K562 (cell line): ENCODE measurements around the gene SAP30BP.

Experiments
- GABPA ChIP-seq: fragments of 200-800 bp; sonication (Bioruptor generic); conservative IDR thresholded peaks from 2 replicates; pipeline ENCODE4 v1.6.1; 2016; ENCODE audit warnings: low read depth, missing genetic modification characterization, missing compliant biosample characterization
- KAT8 ChIP-seq: fragments of 450-650 bp; IDR thresholded peaks from 2 replicates; pipeline ENCODE4 v1.6.1; 2016; ENCODE audit warnings: low read depth, mild to moderate bottlenecking
- NCOA1 ChIP-seq: fragments of 450-650 bp; IDR thresholded peaks from 2 replicates; pipeline ENCODE4 v1.6.1; 2016; ENCODE audit warnings: low read depth
- NRF1 ChIP-seq, 2 experiments: fragments of 450-650 bp; IDR thresholded peaks in 1 of 2; conservative IDR thresholded peaks in 1 of 2; 2 replicates each; pipeline ENCODE4 v1.6.1; 2014; ENCODE audit warnings: mild to moderate bottlenecking in 2 of 2
- PHF8 ChIP-seq: fragments of 200-600 bp; sonication (generic); IDR thresholded peaks from 2 replicates; pipeline ENCODE4 v1.6.1; 2012; ENCODE audit warnings: mixed run types, mild to moderate bottlenecking, inconsistent platforms, low read length, moderate library complexity, borderline replicate concordance
- PHTF2 ChIP-seq: fragments of 250-450 bp; sonication (Bioruptor Pico); IDR thresholded peaks from 2 replicates; pipeline ENCODE4 v1.5.0; 2021; ENCODE audit warnings: mild to moderate bottlenecking
- POLR2A ChIP-seq: fragments of 450-650 bp; conservative IDR thresholded peaks from 2 replicates; pipeline ENCODE4 v1.6.1; 2016
- RCOR1 ChIP-seq, 2 experiments: IDR thresholded peaks; 2 replicates each; pipeline ENCODE4 v1.6.1; 2012; ENCODE audit warnings: low read depth in 2 of 2, low read length in 2 of 2, borderline replicate concordance in 1 of 2, improper control_type of control experiment in 1 of 2
- ZEB2 ChIP-seq: fragments of 450-650 bp; IDR thresholded peaks from 2 replicates; pipeline ENCODE4 v1.6.1; 2016
- TF ChIP-seq, protein P1 (sequence below), 2 experiments: fragments of 450-650 bp; IDR thresholded peaks; 2 replicates each; pipeline ENCODE4 v1.6.1; 2018; ENCODE audit warnings: mild to moderate bottlenecking in 2 of 2, low read depth in 1 of 2; ENCODE audit not compliant: partially characterized antibody in 2 of 2
- TF ChIP-seq, protein P2 (sequence below), 3 experiments: IDR thresholded peaks in 2 of 3; conservative IDR thresholded peaks in 1 of 3; 2 replicates each; pipeline ENCODE4 v1.5.1; 2011 to 2012; ENCODE audit warnings: low read length in 3 of 3, mild to moderate bottlenecking in 3 of 3, control low read depth in 2 of 3, improper control_type of control experiment in 1 of 3, inconsistent platforms in 1 of 3, low read depth in 1 of 3, mixed read lengths in 1 of 3, moderate library complexity in 1 of 3; ENCODE audit not compliant: insufficient read depth in 2 of 3
- TF ChIP-seq, protein P3 (sequence below), 2 experiments: fragments of 450-650 bp in 1 of 2; IDR thresholded peaks; 2 replicates each; pipeline ENCODE4 v1.6.1; 2011 to 2017; ENCODE audit warnings: low read depth in 2 of 2, antibody characterized with exemption in 1 of 2, borderline replicate concordance in 1 of 2, low read length in 1 of 2, mild to moderate bottlenecking in 1 of 2, mixed read lengths in 1 of 2; ENCODE audit not compliant: control insufficient read depth in 1 of 2
- TF ChIP-seq, protein P4 (sequence below): fragments of 250-450 bp; sonication (Bioruptor Pico); IDR thresholded peaks from 2 replicates; pipeline ENCODE4 v1.4.0; 2020; ENCODE audit warnings: mild to moderate bottlenecking

DNA sequence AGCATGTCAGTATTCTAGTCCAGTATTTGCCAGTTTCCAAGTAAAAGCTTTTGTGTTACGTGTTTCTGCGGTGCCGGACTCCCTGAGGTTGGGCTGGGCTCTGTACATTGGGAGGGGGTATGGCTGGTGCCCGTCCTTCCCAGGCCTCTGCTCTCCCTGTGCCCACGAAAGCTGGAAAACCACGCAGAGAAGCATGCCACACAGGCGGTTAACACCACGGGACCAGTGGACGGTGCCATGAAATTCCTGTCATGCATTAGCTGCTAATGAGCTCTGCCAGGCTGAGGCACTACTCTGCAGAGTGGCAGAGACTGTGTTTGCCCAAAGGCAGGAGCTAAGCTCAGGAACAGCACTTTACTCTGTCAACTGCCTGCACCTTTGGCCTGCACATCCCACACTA, 25.8 kb upstream of the SAP30BP start:
- TF ChIP-seq, protein P1, sequence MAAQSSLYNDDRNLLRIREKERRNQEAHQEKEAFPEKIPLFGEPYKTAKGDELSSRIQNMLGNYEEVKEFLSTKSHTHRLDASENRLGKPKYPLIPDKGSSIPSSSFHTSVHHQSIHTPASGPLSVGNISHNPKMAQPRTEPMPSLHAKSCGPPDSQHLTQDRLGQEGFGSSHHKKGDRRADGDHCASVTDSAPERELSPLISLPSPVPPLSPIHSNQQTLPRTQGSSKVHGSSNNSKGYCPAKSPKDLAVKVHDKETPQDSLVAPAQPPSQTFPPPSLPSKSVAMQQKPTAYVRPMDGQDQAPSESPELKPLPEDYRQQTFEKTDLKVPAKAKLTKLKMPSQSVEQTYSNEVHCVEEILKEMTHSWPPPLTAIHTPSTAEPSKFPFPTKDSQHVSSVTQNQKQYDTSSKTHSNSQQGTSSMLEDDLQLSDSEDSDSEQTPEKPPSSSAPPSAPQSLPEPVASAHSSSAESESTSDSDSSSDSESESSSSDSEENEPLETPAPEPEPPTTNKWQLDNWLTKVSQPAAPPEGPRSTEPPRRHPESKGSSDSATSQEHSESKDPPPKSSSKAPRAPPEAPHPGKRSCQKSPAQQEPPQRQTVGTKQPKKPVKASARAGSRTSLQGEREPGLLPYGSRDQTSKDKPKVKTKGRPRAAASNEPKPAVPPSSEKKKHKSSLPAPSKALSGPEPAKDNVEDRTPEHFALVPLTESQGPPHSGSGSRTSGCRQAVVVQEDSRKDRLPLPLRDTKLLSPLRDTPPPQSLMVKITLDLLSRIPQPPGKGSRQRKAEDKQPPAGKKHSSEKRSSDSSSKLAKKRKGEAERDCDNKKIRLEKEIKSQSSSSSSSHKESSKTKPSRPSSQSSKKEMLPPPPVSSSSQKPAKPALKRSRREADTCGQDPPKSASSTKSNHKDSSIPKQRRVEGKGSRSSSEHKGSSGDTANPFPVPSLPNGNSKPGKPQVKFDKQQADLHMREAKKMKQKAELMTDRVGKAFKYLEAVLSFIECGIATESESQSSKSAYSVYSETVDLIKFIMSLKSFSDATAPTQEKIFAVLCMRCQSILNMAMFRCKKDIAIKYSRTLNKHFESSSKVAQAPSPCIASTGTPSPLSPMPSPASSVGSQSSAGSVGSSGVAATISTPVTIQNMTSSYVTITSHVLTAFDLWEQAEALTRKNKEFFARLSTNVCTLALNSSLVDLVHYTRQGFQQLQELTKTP (IDR thresholded peaks at IDR 0.05; ENCODE audit: low read depth in 1 of 2, partially characterized antibody in 2 of 2): no peak
- TF ChIP-seq NRF1 (conservative IDR thresholded peaks at IDR 0.05 in 1 of 2, IDR thresholded peaks at IDR 0.05 in 1 of 2) (no peak), GABPA (tag) (no peak), ZEB2 (no peak), KAT8 (no peak), NCOA1 (no peak), POLR2A (no peak), PHF8 (no peak), RCOR1 (IDR thresholded peaks at IDR 0.05; ENCODE audit: borderline replicate concordance in 1 of 2, low read depth in 2 of 2, low read length in 2 of 2) (no peak), PHTF2 (no peak)
- TF ChIP-seq, protein P2, sequence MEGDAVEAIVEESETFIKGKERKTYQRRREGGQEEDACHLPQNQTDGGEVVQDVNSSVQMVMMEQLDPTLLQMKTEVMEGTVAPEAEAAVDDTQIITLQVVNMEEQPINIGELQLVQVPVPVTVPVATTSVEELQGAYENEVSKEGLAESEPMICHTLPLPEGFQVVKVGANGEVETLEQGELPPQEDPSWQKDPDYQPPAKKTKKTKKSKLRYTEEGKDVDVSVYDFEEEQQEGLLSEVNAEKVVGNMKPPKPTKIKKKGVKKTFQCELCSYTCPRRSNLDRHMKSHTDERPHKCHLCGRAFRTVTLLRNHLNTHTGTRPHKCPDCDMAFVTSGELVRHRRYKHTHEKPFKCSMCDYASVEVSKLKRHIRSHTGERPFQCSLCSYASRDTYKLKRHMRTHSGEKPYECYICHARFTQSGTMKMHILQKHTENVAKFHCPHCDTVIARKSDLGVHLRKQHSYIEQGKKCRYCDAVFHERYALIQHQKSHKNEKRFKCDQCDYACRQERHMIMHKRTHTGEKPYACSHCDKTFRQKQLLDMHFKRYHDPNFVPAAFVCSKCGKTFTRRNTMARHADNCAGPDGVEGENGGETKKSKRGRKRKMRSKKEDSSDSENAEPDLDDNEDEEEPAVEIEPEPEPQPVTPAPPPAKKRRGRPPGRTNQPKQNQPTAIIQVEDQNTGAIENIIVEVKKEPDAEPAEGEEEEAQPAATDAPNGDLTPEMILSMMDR (IDR thresholded peaks at IDR 0.05 in 2 of 3, conservative IDR thresholded peaks at IDR 0.05 in 1 of 3; ENCODE audit: insufficient read depth in 2 of 3, low read depth in 1 of 3, low read length in 3 of 3): no peak
- TF ChIP-seq, protein P3, sequence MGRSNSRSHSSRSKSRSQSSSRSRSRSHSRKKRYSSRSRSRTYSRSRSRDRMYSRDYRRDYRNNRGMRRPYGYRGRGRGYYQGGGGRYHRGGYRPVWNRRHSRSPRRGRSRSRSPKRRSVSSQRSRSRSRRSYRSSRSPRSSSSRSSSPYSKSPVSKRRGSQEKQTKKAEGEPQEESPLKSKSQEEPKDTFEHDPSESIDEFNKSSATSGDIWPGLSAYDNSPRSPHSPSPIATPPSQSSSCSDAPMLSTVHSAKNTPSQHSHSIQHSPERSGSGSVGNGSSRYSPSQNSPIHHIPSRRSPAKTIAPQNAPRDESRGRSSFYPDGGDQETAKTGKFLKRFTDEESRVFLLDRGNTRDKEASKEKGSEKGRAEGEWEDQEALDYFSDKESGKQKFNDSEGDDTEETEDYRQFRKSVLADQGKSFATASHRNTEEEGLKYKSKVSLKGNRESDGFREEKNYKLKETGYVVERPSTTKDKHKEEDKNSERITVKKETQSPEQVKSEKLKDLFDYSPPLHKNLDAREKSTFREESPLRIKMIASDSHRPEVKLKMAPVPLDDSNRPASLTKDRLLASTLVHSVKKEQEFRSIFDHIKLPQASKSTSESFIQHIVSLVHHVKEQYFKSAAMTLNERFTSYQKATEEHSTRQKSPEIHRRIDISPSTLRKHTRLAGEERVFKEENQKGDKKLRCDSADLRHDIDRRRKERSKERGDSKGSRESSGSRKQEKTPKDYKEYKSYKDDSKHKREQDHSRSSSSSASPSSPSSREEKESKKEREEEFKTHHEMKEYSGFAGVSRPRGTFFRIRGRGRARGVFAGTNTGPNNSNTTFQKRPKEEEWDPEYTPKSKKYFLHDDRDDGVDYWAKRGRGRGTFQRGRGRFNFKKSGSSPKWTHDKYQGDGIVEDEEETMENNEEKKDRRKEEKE (IDR thresholded peaks at IDR 0.05; ENCODE audit: borderline replicate concordance in 1 of 2, control insufficient read depth in 1 of 2, low read depth in 2 of 2, low read length in 1 of 2): no peak
- TF ChIP-seq, protein P4, sequence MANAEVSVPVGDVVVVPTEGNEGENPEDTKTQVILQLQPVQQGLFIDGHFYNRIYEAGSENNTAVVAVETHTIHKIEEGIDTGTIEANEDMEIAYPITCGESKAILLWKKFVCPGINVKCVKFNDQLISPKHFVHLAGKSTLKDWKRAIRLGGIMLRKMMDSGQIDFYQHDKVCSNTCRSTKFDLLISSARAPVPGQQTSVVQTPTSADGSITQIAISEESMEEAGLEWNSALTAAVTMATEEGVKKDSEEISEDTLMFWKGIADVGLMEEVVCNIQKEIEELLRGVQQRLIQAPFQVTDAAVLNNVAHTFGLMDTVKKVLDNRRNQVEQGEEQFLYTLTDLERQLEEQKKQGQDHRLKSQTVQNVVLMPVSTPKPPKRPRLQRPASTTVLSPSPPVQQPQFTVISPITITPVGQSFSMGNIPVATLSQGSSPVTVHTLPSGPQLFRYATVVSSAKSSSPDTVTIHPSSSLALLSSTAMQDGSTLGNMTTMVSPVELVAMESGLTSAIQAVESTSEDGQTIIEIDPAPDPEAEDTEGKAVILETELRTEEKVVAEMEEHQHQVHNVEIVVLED (CRISPR knock-in tag): no peak
